Measurements from ENCODE around the gene DIAPH3.
A peak's percentile ranks its signal among the peaks of the same experiment; 100 is the strongest.

Gene DIAPH3

DNA sequence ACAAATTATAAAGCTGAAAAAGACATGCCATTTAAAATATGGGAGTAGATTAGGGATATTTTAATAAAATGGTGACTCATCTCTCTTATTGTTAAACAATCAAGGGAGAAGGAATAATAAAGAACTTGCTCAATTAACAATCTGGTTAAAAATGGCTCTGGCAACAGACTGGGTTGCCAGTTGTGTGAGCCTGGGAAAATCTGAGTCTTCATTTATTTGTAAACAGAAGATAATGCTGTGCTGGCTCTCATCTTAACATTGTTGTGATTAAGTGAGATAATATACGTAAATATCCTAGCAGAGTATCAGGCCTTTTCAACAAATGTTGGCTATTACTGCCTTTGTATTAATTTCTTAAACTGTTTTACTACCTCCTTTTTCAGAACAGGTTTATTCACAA lies 453.3 kb downstream of the DIAPH3 start:
- no peak for DNase-seq (ENCODE audit: low spot score)

DNA sequence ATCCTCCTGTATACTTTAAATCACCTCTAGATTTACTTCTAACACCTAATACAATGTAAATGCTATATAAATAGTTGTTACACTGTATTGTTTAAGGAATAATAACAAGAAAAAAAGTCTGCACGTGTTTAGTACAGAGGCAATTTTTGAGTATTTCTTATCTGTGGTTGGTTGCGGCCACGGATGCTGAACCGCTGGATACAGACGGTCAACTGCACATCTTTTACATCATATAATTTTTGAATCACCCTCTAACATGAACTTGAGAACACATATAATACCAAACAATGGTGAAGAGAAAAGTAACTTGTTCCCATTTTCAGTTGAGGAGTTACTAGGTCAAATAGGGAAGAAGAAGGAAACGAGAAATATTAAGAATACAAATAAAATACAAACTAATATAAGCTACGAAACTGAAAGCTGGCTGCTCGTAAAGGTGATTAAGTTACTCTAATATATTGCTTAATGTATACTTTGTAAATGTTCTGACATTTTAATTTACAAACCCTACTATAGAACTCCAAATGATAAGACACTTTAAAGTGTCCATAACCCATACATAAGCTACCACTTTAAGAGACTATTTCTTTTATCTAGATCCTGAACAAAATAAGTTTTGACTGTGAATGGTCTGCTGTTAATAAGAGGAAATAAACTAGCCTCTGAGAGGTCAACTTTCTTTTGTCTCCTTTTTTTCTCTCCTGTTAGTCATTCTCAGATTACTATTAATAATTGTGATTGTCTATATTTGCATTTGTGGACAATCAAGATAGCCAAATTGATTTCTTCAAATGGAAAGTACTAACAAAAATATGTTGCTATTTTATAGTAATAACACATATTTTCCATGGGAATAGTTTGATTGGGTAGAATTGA lies 457.4 kb downstream of the DIAPH3 start:
- no peak for DNase-seq (ENCODE audit: low spot score)

DNA sequence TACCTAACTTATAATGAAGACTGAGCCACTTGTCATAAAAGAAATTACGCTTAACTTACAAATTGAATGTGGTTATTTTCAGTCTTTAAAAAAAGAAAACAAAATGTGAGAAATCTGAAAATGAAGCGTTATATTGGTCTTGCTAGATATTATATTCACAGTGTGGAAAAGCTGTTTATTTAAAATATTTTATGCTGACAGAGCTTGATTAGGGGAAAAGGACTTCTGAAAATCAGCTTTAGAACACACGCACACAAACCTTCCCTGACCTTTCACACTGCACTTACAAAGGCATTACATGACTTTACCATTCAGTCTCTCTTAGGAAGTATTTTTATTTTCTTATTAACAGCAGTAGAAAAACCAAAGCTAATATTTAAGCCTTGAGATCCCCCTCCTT lies 461.5 kb downstream of the DIAPH3 start:
- DNase-seq (ENCODE audit: low spot score) = no peak

DNA sequence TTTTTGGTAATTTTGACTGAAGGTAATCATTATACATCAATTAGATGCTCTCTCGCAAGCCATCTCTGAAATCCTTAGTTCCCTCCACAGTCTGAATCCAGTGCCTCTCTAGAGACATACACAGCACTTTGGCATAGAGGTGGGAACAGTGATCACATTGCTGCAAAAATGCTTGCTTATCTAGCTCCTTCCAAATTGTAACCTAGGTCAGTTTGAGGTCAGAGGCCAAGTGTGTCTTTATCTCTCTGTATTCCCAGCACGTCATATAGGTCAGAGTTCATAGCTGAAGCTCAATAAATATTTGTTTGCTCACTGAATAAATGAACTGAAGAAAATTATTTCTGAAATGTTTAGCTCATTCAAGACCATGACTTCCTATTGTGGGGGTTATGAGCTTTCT lies 462.5 kb downstream of the DIAPH3 start:
- DNase-seq (ENCODE audit: low spot score) = no peak

DNA sequence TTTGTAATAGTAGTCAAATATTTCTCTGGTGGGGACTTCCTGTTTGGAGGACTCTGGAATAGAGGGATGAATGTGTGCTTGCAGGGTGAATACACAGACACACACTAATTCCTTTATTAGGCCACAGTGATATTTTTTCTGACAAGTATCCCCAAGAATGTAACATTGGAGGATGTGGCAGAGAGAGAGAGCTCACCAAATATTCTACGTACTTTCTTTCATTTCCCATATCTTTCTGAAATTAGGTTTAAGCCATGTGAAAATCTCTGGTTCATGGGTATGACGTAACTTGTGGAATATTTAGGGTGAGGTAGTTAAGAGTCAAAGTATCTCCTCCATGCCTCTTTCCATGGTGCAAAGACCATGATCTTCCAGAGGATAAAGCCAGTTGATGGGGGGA lies 463.4 kb downstream of the DIAPH3 start:
- peak; percentile 6 for DNase-seq (ENCODE audit: low spot score)

DNA sequence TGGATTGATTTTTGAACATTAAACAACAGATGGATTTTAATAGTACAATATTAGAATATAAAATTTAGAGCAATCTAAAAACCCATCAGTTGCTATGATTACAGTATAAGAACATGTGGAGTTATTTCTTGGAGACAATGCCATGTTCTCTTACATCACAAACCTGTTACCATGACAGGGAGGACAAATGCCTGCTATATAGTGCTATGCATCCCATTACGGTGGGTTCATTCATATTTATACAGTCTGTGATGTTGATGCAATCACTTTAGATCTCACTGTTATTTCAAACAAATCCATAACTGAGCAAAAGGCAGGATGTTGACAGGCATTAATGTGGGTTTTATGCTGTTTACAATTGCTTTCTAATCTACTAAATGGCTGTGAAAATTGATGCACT lies 467.5 kb downstream of the DIAPH3 start:
- DNase-seq (ENCODE audit: low spot score) = no peak

DNA sequence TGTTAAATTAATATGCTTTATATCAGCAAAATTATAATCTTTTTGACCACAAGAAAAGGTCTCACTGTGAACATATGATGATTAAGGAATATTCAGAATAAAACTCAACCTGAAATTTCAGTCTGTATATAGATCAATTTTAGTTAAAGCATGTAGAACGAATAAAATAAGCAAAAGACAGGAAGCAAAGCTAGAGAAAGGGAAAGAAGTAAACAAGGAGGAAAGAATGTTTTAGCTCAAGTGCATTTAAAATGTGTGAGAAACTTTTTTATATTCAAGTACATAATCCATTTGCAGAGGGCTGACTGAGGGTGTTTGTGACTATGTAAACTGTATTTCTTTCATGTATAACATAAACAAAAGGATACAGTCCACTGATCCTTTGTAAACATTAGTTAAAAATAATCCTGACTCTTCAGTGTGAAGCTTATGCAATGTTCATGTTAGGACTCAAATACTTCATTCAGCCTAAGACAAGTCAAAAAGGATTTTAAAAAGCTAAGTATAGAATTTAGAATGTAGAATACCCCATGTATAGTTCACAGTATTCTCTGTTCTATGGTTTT lies 472.1 kb downstream of the DIAPH3 start:
- DNase-seq (ENCODE audit: low spot score) = no peak

DNA sequence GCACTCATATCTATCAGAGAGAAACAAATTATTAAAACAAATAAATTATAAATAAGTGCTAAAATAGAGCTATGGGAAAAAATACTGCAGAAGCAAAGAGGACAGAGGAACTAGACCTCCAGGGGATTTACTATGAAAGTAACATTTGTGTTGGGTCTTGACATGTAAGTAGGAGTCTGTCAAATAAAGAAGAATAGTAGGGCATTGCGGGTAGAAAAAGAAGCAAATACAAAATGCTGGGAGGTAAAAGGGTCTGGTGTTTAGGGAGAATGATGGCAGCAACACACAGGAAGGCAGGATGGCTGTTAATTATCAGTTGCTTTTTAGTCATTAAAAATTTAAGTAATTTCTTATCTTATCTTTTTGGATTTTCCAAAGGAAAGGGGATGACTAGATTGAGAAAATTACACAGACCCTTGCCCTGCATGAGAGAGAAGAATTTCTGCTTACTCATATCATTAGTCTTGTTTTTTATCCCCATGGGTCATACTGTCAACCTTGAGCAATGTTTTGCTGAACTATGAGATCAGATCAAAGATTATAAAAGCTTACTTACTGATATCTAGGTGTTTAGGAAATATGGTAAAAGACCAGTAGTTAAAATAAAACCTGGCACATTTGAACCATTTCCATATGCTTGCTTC lies 472.7 kb downstream of the DIAPH3 start:
- no peak for DNase-seq (ENCODE audit: low spot score)

DNA sequence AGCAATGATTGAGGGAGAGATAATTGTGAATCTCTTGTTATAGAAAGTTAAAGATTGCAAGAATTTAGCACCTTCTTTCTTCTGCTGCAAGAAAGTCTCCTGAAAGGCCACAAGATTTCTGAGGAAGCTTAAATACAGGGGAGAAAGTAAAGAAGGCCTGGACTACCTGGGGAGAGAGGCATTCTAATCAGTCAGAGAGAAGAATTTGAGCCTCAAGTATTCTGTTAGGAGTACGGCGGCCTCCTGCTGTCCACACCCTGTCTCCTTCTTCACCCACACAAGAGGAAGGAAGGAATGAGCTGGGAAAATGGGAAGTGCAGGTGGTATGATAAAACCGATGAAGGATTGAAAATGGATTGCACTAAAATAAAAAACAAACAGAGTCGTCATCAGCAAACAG lies 474.7 kb downstream of the DIAPH3 start:
- no peak for DNase-seq (ENCODE audit: low spot score)

DNA sequence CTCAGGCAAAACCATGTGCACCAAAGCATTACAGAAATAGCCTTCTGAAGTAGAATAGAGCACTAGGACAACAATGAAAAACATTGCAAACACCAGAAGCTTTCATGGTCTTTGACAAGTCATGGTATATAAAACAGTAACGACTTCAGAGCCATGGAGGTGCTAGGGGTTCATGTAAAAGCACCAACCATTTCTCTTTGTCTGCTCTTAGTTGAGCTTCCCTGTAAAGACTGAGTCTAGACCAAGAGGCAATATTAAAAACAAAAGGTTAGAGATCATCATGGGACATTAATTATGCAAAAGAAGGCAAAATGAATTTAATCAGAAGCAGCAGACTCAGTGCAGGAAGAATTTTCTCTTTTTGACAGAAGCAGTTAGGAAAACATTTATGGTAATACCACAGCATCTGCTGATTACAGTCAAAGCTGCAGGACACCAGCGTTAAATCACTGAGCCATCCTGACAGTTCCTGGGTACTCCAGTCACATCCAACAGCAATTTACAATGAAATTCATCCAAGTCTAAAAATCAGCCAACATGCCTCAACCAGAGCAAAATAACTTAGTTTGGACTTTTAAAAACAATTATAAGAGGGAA lies 476.8 kb downstream of the DIAPH3 start:
- DNase-seq (ENCODE audit: low spot score) = no peak

DNA sequence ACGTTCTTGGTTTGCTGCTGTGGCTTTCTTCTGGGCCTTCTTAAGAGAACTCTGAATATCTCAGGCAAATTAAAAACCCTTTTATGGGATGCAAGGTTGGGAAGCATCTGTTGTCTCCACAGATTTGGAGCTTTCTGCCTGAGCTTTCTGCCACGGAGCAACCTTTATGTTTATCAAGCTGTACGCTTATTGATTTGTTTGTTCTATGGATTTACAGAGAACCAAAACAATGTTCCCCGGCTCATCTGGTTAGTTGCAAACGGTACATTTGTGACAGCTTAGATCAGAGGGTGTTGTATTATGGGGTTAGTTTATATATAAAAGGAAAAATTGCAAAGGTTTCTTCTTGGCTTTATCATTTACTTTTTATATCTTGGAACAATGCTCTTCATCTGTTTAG lies 479.6 kb downstream of the DIAPH3 start:
- DNase-seq (ENCODE audit: low spot score) = no peak

DNA sequence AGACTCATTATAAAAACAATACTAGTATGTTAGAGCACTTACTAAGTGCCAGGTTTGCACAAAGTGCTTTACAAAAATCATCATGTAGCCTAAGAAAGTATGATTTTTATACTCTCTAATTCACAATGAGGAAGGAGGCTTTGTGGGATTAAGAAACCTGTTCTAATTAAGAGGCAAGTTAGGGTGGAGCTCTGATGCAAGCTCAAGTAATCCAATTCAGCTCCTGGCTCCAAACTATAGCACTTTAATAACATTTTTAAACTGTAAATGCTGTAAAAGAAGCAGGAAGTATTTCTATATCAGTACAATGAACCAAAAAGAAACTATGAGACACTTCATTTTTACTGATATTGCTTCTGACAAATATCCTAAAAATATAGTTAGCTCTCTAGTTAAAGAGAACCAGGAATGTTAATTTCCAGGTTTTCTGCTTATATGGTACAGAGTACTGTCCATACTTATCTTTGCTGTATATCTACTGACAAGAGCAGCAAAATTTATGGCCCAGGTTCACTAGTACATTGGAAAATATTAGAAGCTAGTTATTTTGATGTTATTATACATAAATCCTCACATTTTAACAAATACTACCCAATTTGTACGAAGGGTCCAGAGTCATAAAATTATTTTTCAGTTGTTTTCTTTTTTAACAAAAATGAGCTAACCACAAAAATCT lies 482.0 kb downstream of the DIAPH3 start:
- DNase-seq (ENCODE audit: low spot score) = no peak

DNA sequence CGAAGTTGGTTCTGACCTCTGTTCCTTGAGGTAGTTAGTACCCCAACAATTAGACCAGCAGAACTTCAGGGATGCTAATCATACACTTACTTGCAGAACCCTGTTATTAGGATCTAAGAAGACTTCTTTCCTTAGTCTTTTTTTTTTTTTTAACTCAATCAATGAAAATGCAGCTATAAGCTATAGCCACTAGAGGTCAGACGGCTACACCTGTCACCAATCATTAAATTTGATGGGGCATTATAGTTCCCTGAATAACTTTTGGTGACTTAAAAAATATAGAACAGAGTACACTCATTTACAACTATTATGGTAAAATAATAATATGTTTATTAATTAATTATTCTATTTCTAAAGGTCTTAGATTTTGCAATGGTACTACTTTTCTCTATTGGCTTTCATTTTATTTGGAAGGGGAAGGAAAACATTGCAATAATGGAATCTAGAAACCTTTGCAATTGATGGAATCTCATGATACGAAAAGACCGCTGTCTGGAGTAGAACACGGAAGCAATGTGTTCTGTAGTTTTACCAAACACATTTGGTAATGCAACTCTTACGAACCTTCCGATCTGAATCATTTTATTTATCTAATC lies 483.2 kb downstream of the DIAPH3 start:
- DNase-seq (ENCODE audit: low spot score) = peak; percentile 34

DNA sequence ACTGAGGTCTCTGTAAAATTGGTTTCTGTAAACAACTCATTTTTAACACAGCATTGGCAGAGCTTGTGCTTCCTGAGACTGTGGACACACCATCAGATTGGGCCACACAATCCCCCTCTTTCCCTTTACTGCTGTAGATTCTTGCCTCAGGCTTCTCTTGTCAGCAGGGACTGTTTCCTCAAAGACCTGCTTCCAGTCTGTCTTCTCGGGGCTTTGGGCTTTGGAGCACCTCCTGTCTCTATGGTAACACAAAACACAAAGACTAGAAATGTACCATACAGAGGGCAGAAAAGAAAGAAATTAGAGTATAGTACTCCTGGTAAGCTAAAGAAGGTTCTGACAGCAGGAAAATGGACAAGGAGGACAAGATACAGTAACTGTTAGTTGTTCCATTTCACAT lies 484.5 kb downstream of the DIAPH3 start:
- DNase-seq (ENCODE audit: low spot score) = no peak

DNA sequence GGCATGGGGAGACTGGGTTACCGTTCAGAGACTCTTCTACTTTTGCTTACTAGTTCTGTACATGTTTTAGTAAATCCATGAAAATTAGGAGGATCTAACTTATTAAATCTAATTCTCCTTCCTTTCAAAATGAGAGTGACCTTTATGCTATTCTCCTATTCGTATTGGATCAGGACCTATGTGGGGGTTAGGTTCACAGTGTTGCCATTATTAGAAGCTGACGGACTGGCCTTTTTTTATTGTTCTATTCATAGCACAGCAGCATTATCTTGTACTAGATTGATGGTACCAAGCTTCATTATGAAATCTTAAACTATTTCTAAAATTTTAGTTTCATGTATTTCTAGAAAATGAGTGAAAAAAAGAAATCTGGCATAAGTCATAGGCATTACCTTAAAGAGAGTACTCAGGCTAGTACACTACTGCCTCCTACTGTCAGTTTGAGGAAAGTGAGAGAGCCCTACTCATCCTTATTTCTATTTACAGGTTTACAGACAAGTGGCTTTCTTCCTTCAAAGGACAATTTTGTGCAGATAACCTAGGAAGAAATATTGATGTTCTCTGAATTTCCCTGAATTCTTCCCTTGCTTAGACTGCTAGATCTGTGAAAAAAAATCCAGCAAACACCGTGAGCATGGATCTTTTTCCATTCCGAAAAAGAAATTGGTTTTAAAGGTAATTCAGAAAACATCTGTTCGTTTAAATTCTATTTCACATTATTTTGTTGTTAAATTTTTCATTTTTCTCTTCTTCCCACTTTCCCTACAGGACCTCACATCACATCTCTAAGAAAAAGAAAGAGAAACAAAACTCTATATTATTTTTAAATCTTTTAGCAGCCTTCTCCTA lies 485.5 kb downstream of the DIAPH3 start:
- peak; percentile 43 for DNase-seq (ENCODE audit: low spot score)

DNA sequence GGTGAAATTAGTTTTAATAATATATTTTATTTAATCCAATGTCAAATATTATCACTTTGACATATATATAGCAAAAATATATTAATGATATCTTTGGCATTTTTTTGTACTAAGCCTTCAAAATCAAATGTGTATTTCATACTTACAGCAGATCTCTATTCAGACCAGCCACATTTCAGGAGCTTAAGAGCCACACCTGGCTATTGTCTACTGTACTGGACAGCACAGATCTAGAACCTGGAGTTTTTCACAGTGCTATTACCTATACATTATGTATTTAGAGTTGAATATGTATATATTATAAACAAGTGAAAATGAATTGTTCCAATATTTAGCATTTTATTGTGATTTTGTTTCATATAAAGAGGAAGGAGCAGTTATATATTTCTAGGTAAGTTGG lies 486.3 kb downstream of the DIAPH3 start:
- DNase-seq (ENCODE audit: low spot score) = no peak

DNA sequence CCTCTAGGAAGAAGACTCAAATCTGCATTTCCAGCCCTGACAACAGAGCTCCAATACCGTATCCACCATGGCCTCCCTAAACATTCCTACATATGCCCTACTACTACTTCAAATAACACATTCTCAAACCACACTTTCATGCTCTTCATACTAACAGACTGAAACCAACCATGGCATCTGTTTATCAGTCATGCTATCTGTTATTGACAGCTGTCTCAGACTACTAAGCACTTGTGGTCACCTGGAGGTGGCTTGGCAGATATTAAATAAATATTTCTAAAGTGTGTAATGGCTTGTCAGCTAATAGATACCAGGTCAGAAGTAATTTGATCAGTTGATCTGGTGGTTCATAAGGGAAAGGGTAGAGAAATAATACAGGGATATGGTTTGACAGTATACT lies 489.1 kb downstream of the DIAPH3 start:
- DNase-seq (ENCODE audit: low spot score) = no peak

DNA sequence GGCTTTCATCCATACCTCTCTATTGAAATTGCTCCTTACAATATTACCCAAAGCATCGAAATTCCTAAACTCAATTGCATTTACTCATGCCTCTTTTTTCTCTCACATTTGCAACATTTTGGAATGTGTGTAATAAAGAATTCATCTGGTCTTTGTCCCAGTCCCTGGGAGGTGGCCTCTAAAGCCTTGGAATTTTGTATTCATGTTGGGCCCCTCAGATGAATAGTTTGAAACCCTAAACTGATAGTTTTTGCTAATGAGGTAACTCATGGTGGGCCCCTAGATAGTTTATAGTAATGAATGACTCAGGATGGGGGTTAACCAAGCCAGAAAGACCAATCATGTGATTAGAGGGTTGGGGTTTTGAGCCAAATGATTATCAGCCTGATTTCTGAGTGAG lies 490.4 kb downstream of the DIAPH3 start:
- no peak for DNase-seq (ENCODE audit: low spot score)

DNA sequence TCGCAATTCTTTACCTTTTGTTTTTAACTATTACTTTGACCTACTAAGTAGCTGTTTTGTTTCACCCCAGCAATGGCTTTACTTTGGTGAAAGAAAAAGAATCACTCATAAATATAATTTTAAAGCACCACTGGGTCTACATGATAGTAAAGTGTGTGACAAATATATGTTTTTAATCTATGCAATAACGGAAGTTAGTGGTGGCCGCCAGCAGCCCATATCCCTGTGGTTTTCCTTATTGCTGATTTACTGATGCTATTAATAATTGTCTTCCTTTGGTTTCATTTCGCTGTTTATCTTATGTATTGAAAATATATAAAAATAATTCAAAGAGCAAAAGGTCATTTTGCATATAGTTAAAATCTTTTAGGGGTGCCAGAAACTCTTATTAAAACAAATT lies 491.3 kb downstream of the DIAPH3 start:
- no peak for DNase-seq (ENCODE audit: low spot score)

DNA sequence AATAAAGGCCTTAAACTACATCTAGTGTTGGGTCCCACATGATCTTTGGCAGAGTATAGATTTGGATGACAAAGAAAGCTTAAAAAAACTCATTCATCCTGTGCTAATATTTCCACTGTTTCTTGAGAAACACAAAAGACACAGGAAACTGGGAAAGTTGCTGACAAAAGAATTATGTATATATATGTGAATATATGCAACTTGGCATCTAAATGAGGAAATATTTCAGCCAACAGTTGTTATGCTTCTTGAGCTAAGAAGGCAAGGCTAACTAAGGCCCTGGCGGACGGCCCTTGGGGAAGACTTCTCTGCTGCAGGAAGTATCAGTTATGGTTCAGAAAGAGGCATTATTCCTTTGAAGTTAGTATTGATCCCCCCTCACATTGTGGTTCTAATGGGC lies 491.8 kb downstream of the DIAPH3 start:
- no peak for DNase-seq (ENCODE audit: low spot score)

DNA sequence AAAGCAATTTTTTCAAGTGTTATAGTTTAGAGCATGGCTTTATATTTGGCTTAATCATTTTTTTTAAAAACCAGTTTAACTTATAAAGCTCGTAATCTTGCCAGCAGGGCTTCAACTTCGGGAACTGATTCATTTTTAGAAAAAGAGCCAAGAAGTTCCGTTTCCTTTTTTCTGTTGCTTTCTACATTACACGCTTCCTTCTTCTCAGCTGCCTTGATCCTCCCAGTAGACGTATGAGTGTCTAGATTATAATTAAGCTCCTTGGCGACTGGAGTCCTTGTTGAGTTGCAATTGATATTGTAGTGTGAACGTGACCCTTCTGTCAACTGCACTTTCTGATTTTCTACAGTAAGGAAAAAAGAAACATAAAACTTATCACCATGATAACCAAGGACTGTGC lies 497.2 kb downstream of the DIAPH3 start:
- DNase-seq (ENCODE audit: low spot score) = no peak

Measured in AG08395 (cell line).